Measurements from ENCODE around the gene EFHD1. TPM values are rescaled to one million over a fixed set of nuclear protein-coding genes. Genes with fewer than 3 reads are reported as not detected.

EFHD1 gene
- total RNA-seq, 1 donor from 2014 or later: 2.7 TPM

DNA sequence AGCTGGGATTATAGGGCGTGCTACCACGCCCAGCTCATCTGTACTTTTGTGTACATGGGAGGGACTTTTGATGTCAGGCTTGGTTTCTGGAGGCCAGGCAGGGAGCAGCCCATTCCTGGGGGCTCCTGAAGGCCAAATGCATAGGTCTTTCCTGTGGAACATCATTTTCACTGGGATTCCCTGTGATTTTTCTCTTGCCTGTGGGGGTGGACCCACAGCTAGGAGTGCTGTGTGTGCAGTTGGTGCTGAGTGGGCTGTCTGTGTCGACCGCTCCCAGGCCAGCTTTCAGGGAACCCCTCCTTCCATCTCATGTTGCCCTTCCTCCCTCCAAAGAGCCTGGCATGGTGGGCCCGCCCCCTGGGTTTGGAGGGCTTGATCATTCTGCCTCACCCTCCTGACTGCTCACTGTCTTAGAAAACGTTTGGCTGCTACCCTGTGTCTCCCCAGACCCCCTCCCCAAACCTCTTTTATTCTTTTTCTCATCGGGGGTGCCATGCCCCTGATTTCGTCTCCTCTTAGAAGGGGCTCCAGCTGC is 10.5 kb downstream of the EFHD1 start:
- H3K27ac Mint-ChIP-seq: no peak overlapping the region
- H3K4me1 Mint-ChIP-seq (ENCODE audit: low read depth): no peaks in the 10 kb centered on the region
- DNase-seq (ENCODE audit: low spot score, unreplicated experiment): no peak
- peaks cover 13% of the 10 kb centered on the region for H3K27me3 Mint-ChIP-seq
- no peaks in the 10 kb centered on the region for H3K9me3 Mint-ChIP-seq (ENCODE audit: low read depth)
- TF ChIP-seq, protein P1, sequence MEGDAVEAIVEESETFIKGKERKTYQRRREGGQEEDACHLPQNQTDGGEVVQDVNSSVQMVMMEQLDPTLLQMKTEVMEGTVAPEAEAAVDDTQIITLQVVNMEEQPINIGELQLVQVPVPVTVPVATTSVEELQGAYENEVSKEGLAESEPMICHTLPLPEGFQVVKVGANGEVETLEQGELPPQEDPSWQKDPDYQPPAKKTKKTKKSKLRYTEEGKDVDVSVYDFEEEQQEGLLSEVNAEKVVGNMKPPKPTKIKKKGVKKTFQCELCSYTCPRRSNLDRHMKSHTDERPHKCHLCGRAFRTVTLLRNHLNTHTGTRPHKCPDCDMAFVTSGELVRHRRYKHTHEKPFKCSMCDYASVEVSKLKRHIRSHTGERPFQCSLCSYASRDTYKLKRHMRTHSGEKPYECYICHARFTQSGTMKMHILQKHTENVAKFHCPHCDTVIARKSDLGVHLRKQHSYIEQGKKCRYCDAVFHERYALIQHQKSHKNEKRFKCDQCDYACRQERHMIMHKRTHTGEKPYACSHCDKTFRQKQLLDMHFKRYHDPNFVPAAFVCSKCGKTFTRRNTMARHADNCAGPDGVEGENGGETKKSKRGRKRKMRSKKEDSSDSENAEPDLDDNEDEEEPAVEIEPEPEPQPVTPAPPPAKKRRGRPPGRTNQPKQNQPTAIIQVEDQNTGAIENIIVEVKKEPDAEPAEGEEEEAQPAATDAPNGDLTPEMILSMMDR (IDR thresholded peaks at IDR 0.05; ENCODE audit: unreplicated experiment): no peak
- no peaks in the 10 kb centered on the region for H3K36me3 Mint-ChIP-seq (ENCODE audit: insufficient read depth)
- H3K4me3 Mint-ChIP-seq (ENCODE audit: low read depth): no peak overlapping the region

DNA sequence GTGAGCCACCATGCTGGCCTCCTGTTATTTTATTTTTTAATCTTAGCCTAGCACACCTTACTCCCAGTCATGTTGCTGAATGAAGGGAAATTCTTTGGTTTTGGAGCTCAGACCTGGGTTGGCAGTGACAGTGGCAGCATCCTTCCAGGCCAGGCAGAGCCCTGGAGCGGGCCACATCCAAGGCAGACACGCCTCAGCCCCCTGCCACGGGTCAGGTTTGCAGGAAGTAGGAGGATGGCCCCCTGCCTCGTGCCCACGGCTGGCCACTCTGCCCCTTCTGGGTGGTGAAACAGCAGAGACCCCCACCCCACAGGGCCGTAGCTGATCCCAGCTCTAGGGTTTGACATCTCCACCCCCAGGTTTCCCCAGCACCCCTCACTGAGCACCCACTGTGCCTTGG is 11.7 kb downstream of the EFHD1 start:
- Mint-ChIP-seq H3K27ac (no peak overlapping the region), H3K4me1 (ENCODE audit: low read depth) (no peaks in the 10 kb centered on the region), H3K4me3 (ENCODE audit: low read depth) (no peak overlapping the region)

DNA sequence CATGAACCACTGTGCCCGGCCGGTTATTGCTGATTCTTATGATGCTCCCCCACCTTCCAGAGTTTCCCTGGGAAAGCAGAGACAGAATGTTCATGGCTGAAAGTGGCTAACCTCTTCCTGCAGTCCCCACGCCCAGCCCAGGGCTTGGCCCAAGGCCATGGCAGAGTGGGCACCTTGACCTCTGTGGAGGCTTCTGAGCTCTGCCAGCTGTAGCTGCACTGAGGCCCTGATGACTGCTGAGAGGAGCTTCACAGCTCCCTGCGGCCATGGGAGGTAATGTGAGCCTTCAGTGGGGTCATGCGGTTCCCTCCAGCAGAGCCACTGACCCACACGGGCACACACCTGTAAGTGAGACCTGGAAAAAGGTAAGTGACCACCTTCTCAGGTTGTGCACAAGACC is 13.3 kb downstream of the EFHD1 start:
- no peaks in the 10 kb centered on the region for H3K36me3 Mint-ChIP-seq (ENCODE audit: insufficient read depth)

More for the DNA sequence above, 11.7 kb downstream of the EFHD1 start:
- no peaks in the 10 kb centered on the region for H3K9me3 Mint-ChIP-seq (ENCODE audit: low read depth)
- no peaks in the 10 kb centered on the region for H3K36me3 Mint-ChIP-seq (ENCODE audit: insufficient read depth)
- TF ChIP-seq, protein P1 (IDR thresholded peaks at IDR 0.05; ENCODE audit: unreplicated experiment): no peak
- peaks cover 3% of the 10 kb centered on the region for H3K27me3 Mint-ChIP-seq
- no peak for DNase-seq (ENCODE audit: low spot score, unreplicated experiment)

DNA sequence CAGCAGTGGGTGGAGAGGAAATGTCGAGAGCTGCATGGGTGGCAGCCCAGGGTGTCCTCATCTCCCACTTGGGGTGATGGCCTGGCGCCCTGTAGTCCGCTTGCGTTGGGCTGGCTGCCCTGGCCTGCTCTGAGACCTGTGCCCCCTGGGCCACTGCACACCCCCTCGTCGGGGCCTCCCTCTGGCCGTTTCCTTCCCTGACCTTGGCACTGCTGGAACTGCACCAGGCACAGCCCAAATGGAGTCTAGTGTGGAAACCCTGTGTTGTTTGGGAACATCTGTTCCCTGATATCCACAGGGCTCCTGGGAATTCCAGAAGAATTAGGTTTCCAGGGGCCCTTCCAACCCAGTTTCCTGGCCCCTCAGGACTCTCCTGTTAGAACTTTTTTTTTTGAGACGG is 13.9 kb downstream of the EFHD1 start:
- Mint-ChIP-seq H3K9me3 (ENCODE audit: low read depth) (no peaks in the 10 kb centered on the region), H3K27me3 (peaks cover 3% of the 10 kb centered on the region), H3K27ac (no peak overlapping the region), H3K4me3 (ENCODE audit: low read depth) (no peak overlapping the region), H3K36me3 (ENCODE audit: insufficient read depth) (no peaks in the 10 kb centered on the region), H3K4me1 (ENCODE audit: low read depth) (no peaks in the 10 kb centered on the region)
- no peak for DNase-seq (ENCODE audit: low spot score, unreplicated experiment)
- TF ChIP-seq, protein P1 (IDR thresholded peaks at IDR 0.05; ENCODE audit: unreplicated experiment): no peak

More for the DNA sequence above, 13.3 kb downstream of the EFHD1 start:
- H3K4me1 Mint-ChIP-seq (ENCODE audit: low read depth): no peaks in the 10 kb centered on the region
- DNase-seq (ENCODE audit: low spot score, unreplicated experiment): no peak
- TF ChIP-seq, protein P1 (IDR thresholded peaks at IDR 0.05; ENCODE audit: unreplicated experiment): no peak
- H3K27ac Mint-ChIP-seq: no peak overlapping the region
- no peaks in the 10 kb centered on the region for H3K9me3 Mint-ChIP-seq (ENCODE audit: low read depth)
- no peak overlapping the region for H3K4me3 Mint-ChIP-seq (ENCODE audit: low read depth)
- H3K27me3 Mint-ChIP-seq: peaks cover 3% of the 10 kb centered on the region

DNA sequence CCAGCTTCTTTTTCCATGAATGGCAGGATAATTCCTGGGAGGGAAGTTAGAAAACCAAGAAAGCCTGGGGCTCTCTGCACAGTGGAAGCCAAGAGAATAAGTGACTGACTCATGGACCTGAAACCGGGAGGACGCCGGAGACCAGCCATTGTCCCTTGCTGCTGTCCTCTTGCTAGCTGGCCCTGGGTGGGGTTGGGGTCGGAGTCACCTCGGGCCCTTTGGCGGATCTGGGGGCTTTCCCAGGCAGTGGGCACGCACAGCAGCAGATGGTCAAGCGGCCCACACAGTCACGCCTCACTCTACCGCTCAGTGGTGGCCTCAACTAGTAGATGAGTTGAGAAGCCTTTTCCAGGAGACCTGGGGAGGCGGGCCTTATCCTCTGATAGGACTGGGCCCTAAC is 15.6 kb downstream of the EFHD1 start:
- H3K4me1 Mint-ChIP-seq (ENCODE audit: low read depth): no peaks in the 10 kb centered on the region
- no peak overlapping the region for H3K27ac Mint-ChIP-seq
- TF ChIP-seq, protein P1 (IDR thresholded peaks at IDR 0.05; ENCODE audit: unreplicated experiment): no peak
- no peak overlapping the region for H3K4me3 Mint-ChIP-seq (ENCODE audit: low read depth)
- no peak for DNase-seq (ENCODE audit: low spot score, unreplicated experiment)
- H3K36me3 Mint-ChIP-seq (ENCODE audit: insufficient read depth): no peaks in the 10 kb centered on the region
- no peaks in the 10 kb centered on the region for H3K27me3 Mint-ChIP-seq
- no peaks in the 10 kb centered on the region for H3K9me3 Mint-ChIP-seq (ENCODE audit: low read depth)
